HepG2 (cell line): ENCODE measurements around the gene LDB2.

Experiments used
- CHD2 ChIP-seq: IDR thresholded peaks from 2 replicates; pipeline ENCODE4 v1.6.1; 2011; ENCODE audit warnings: low read depth, low read length, improper control_type of control experiment
- KLF9 ChIP-seq: IDR thresholded peaks from 2 replicates; pipeline ENCODE4 v1.6.1; 2016; ENCODE audit warnings: low read depth
- NR3C1 ChIP-seq: sonication (generic); formaldehyde crosslinking; IDR thresholded peaks from 2 replicates; pipeline ENCODE4 v1.4.0; 2020; ENCODE audit warnings: missing genetic modification reagents
- POLR2A ChIP-seq, 2 experiments: IDR thresholded peaks; 2 replicates each; pipeline ENCODE4 v1.6.1; 2011; ENCODE audit warnings: low read depth in 2 of 2, low read length in 2 of 2, mild to moderate bottlenecking in 1 of 2, moderate library complexity in 1 of 2; ENCODE audit not compliant: insufficient read depth in 1 of 2
- RAD21 ChIP-seq: fragments of 450-650 bp; formaldehyde crosslinking; IDR thresholded peaks from 2 replicates; pipeline ENCODE4 v1.5.0; 2020; ENCODE audit warnings: mild to moderate bottlenecking
- RNF2 ChIP-seq: fragments of 450-650 bp; conservative IDR thresholded peaks from 2 replicates; pipeline ENCODE4 v1.6.1; 2016; ENCODE audit warnings: low read depth
- RORA ChIP-seq: sonication (generic); formaldehyde crosslinking; IDR thresholded peaks from 2 replicates; pipeline ENCODE4 v1.5.0; 2020; ENCODE audit warnings: mild to moderate bottlenecking, missing genetic modification reagents, moderate library complexity
- SP2 ChIP-seq: sonication (generic); formaldehyde crosslinking; IDR thresholded peaks from 2 replicates; pipeline ENCODE4 v1.5.1; 2020; ENCODE audit warnings: mild to moderate bottlenecking, missing genetic modification reagents
- ZNF180 ChIP-seq: sonication (generic); formaldehyde crosslinking; IDR thresholded peaks from 2 replicates; pipeline ENCODE4 v1.4.0; 2020; ENCODE audit warnings: low read depth, missing genetic modification reagents, borderline replicate concordance
- TF ChIP-seq, protein P1 (sequence below): sonication (generic); formaldehyde crosslinking; IDR thresholded peaks from 2 replicates; pipeline ENCODE4 v1.8.1; 2023; ENCODE audit warnings: mild to moderate bottlenecking, missing genetic modification reagents
- TF ChIP-seq, protein P2 (sequence below): sonication (generic); formaldehyde crosslinking; IDR thresholded peaks from 2 replicates; pipeline ENCODE4 v1.5.0; 2020; ENCODE audit warnings: mild to moderate bottlenecking, missing genetic modification reagents, moderate library complexity
- TF ChIP-seq, protein P3 (sequence below): sonication (generic); formaldehyde crosslinking; IDR thresholded peaks from 2 replicates; pipeline ENCODE4 v1.8.1; 2023; ENCODE audit warnings: mild to moderate bottlenecking, inconsistent platforms, moderate library complexity, missing genetic modification reagents, borderline replicate concordance
- TF ChIP-seq, protein P4 (sequence below): sonication (generic); formaldehyde crosslinking; IDR thresholded peaks from 2 replicates; pipeline ENCODE4 v1.8.1; 2022; ENCODE audit warnings: mild to moderate bottlenecking, missing genetic modification reagents

DNA sequence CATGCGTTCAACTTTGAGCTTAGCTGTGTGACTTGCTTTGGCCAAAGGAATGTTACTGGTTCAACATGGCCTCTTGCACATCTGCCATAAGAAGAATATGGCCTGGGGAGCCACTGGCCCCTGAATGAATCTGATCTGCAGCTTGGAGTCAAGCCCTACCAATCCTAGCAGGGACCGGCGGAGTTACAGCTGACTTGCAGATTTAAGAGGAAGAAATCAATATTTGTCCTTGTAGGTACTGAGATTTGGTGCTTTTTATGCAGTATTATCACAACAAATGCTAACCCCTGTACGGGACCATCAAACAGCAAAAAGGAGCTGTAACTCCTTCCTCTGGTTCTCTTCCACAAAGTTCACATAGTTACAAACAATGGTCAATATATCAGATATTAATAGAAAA, 252.0 kb downstream of the LDB2 start:
- TF ChIP-seq NR3C1 (no peak), ZNF180 (no peak), CHD2 (no peak), SP2 (CRISPR knock-in tag) (no peak), POLR2A (IDR thresholded peaks at IDR 0.05; ENCODE audit: insufficient read depth in 1 of 2, low read depth in 2 of 2, low read length in 2 of 2) (no peak), RNF2 (no peak), RAD21 (no peak), KLF9 (CRISPR knock-in tag) (no peak), RORA (CRISPR knock-in tag) (no peak)
- TF ChIP-seq, protein P1, sequence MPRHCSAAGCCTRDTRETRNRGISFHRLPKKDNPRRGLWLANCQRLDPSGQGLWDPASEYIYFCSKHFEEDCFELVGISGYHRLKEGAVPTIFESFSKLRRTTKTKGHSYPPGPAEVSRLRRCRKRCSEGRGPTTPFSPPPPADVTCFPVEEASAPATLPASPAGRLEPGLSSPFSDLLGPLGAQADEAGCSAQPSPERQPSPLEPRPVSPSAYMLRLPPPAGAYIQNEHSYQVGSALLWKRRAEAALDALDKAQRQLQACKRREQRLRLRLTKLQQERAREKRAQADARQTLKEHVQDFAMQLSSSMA: no peak
- TF ChIP-seq, protein P2, sequence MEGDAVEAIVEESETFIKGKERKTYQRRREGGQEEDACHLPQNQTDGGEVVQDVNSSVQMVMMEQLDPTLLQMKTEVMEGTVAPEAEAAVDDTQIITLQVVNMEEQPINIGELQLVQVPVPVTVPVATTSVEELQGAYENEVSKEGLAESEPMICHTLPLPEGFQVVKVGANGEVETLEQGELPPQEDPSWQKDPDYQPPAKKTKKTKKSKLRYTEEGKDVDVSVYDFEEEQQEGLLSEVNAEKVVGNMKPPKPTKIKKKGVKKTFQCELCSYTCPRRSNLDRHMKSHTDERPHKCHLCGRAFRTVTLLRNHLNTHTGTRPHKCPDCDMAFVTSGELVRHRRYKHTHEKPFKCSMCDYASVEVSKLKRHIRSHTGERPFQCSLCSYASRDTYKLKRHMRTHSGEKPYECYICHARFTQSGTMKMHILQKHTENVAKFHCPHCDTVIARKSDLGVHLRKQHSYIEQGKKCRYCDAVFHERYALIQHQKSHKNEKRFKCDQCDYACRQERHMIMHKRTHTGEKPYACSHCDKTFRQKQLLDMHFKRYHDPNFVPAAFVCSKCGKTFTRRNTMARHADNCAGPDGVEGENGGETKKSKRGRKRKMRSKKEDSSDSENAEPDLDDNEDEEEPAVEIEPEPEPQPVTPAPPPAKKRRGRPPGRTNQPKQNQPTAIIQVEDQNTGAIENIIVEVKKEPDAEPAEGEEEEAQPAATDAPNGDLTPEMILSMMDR: no peak
- TF ChIP-seq, protein P3, sequence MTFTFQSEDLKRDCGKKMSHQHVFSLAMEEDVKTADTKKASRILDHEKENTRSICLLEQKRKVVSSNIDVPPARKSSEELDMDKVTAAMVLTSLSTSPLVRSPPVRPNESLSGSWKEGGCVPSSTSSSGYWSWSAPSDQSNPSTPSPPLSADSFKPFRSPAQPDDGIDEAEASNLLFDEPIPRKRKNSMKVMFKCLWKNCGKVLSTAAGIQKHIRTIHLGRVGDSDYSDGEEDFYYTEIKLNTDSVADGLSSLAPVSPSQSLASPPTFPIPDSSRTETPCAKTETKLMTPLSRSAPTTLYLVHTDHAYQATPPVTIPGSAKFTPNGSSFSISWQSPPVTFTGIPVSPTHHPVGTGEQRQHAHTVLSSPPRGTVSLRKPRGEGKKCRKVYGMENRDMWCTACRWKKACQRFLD (CRISPR knock-in tag): no peak
- TF ChIP-seq, protein P4, sequence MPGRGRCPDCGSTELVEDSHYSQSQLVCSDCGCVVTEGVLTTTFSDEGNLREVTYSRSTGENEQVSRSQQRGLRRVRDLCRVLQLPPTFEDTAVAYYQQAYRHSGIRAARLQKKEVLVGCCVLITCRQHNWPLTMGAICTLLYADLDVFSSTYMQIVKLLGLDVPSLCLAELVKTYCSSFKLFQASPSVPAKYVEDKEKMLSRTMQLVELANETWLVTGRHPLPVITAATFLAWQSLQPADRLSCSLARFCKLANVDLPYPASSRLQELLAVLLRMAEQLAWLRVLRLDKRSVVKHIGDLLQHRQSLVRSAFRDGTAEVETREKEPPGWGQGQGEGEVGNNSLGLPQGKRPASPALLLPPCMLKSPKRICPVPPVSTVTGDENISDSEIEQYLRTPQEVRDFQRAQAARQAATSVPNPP (CRISPR knock-in tag): no peak
